HG03565 (cell line): ENCODE data around the gene IL32.
A peak's percentile ranks its signal among the peaks of the same experiment; 100 is the strongest.
"Not testable (repeated sequence)": the region's sequence is repeated elsewhere in the genome, so short reads cannot be mapped to it uniquely, and the experiment has no call there.

ENCODE experiments used
- ATAC-seq: cut with Tn5 transposase; IDR thresholded peaks from one replicate; pipeline ENCODE4 v1.9.1; 2021; ENCODE audit warnings: mild to moderate bottlenecking, moderate library complexity; ENCODE audit not compliant: unreplicated experiment

The IL32 gene

DNA sequence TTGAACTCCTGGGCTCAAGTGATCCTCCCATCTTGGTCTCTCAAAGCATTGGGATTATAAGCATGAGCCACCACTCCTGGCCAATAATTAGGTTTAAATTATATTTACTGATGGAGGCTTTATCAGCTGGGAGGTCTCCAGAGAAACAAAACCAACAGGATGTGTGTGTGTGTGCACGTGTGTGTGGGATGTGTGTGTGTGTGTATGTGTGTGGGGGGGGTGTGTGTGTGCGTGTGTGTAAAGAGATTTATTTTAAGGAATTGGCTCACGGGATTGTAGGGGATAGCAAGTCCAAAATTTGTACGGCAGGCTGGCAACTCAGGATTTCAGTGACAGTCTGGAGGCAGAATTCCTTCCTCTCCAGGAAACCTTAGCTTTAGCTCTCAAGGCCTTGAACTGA lies 14.4 kb upstream of the IL32 start:
- no peak for ATAC-seq

DNA sequence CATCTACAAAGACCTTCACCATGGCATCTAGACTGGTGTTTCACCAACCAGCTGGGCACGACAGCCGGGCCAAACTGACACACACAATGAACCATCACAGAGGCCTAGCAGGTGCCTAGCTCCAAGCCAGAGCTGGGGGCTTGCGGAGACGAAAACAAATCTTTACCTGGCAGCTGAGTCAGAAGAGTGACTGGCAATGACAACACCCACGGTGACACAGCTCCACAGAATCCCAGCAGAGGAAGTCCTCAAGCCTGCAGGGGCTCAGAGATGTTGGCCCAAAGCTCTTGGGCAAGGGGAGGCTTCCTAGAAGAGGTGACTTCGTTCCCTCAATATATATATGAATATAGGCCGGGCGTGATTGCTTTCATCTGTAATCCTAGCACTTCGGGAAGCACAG lies 13.9 kb upstream of the IL32 start:
- no peak for ATAC-seq

DNA sequence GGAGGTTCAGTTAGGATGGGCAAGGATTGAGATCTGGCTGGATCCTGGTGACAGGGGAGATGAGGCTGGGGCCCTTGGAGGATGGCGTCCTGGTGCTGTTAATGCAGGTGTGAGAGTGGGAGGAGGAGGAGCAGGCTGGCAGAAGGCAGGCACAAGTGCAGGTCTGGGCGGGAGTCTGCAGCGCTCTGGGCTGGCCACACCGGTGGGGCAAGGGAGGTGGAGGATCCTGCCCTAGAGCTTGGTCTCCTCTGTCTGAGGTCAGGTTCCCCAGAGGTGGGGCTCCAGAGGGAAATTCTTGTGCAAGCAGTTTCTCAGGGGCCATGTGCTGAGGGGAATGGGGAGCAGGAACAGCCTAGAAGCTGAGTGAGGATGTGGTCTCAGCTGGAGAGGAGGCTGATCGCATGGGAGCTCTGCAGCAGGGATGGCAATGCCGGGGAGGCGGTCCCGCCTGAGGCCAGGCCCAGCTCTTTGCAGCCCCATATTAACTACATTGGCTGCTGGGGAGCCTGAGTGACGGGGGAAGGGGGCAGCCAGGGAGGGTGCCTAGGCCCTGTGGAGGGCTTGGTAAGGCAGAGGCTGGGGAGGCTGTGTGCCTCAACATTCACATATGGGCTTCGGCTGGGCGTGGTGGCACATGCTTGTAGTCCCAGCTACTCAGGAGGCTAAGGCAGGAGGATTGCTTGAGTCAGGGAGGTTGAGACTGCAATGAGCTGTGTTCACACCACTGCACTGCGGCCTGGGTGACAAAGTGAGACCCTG lies 12.7 kb upstream of the IL32 start:
- not testable (repeated sequence) for ATAC-seq

DNA sequence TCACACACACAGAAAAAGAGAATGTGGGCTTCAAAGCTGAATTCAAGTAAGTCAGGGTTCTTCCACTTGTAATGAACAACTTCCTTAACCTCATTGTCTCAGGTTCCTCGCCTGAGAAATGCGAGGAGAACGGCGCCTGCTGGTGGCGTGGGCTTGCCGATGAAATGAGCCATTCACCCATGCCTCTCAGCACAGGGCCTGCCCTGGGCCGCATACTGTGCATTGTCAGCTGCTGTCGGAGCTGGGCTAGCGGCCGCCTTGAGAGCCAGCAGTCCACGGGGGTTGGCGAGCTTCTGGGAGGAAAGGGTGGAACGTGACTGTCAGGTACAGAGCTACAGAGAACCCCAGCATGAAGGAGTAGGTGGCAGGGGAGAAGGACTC lies 12.1 kb upstream of the IL32 start:
- ATAC-seq = not testable (repeated sequence)

DNA sequence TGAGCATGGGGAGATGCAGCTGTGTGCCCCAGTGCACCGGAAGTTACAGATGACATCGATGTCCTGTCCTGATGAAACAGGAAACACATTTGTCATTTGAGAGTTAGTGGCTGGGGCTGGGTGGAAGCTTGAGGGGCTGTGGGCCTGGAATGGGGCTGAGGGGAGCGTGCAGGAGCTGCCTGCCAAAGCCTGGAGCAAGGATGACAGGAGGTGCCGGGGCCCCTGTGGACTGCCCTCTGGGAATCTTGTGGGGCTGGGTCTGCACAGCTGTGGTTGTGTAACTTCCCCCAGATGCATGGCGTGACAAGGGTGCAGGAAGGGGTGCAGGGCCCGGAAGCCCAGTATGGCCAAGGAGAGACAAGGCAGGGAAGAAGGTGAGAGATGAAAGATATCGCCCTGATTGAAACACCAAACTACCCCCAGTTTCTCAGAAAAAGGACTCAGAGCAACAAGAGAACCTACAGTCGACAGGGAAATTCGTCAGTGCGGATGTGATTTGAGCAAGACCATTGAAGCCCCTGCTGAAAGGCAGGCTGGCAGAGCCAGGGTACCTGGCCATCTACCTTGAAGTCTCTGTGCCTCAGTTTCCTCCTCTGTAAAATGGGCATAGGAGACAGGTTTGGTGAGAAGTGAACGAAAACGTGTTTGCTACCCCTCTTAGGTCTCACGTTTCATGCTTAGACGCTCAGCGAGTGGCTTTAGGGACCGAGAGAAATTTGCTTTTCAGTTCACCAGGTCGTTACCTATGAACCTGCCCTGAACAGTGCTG lies 10.3 kb upstream of the IL32 start:
- ATAC-seq = no peak

DNA sequence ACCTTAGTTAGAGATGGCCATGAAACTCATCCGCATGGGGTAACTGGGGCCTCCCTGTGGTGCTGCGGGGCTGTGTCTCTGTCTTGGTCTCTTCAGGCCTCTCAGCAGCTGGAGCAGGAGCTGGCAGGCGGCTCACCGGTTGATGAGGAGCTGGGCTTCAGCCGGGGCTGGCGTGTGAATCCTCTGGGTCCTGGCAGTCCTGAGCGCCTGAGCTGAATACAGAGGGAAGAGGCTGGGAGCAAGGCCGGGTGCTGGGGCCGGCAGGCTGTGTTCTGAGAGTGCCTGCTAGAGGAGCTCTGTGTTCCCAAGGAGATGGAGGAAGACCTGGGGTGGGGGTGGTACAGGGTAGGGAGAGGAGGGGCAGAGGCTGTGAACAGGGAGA lies 9.7 kb upstream of the IL32 start:
- ATAC-seq = not testable (repeated sequence)

DNA sequence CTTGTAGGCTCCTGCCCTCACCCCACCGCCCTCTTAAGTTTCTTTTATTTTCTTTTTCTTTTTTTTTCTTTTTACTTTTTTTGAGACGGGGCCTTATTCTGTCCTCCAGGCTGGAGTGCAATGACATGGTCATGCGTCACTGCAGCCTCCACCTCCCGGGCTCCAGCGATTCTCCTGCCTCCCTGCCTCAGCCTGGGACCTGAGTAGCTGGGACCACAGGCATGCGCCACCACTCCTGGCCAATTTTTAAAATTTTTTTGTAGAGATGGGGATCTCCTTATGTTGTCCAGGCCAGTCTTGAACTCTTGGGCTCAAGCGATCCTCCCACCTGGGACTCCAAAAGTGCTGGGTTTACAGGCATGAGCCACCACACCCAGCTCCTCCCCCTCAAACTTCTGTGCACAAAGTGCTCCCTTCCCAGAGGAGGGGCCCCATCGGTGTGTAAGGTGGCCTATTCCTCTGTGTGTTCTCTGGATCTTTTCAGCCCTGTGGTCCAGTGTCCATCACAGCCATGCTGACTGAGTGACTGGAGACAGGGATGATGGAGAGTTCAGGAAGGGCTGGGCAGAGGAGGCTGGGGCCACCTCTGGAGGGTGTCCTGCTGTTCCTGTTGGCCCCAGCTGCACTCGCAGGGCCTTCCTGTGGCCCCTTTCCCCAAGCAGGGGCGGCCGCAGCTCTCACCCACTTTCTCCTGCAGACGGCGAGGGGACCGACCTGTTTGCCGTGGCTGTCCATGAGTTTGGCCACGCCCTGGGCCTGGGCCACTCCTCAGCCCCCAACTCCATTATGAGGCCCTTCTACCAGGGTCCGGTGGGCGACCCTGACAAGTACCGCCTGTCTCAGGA lies 8.9 kb upstream of the IL32 start:
- no peak for ATAC-seq

DNA sequence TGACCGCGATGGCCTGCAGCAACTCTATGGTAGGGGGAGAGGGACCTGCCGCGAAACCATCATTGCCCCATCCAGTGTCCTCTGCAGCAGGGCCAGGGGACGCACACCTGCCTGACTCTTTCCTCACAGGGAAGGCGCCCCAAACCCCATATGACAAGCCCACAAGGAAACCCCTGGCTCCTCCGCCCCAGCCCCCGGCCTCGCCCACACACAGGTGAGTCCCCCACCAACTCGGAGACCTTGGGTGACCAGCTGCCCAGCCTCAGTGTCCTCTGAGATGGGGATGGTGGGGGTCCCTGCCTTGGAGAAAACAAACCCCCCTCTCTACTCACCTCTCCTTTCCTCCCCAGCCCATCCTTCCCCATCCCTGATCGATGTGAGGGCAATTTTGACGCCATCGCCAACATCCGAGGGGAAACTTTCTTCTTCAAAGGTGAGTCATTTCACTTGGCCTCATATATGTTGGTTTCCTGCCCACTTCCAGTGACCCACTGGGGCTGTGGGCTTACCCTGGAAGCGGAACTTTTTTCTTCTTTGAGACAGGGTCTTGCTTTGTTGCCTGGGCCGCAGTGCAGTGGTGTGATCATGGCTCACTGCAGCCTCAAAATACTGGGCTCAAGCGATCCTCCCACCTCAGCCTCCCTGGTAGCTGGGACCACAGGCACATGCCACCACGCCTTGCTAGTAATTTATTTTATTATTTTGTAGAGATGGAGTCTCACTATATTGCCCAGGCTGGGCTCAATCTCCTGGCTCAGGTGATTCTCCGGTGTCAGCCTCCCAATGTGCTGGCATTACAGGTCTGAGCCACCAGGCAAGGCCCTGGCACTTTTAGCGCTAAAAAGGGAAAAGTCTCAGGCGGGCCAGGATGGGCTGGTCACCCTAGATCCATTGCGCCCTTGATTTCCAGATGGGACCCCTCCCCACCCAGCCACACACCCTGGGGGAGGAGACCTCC lies 8.0 kb upstream of the IL32 start:
- ATAC-seq = no peak

DNA sequence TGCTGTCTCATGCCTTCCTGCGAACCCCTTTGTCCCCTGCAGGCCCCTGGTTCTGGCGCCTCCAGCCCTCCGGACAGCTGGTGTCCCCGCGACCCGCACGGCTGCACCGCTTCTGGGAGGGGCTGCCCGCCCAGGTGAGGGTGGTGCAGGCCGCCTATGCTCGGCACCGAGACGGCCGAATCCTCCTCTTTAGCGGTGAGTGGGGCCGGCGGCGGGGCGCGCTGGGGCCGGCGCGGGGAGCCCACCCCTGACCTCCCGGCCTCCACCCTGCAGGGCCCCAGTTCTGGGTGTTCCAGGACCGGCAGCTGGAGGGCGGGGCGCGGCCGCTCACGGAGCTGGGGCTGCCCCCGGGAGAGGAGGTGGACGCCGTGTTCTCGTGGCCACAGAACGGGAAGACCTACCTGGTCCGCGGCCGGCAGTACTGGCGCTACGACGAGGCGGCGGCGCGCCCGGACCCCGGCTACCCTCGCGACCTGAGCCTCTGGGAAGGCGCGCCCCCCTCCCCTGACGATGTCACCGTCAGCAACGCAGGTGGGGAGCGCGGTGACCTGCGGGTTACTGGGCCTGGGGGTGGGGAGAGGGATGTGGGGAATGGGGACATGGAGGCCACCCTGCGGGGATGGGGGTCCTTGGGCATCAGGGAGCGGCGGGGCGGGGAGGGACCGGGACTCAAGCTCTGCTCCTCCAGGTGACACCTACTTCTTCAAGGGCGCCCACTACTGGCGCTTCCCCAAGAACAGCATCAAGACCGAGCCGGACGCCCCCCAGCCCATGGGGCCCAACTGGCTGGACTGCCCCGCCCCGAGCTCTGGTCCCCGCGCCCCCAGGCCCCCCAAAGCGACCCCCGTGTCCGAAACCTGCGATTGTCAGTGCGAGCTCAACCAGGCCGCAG lies 7.1 kb upstream of the IL32 start:
- ATAC-seq = no peak

DNA sequence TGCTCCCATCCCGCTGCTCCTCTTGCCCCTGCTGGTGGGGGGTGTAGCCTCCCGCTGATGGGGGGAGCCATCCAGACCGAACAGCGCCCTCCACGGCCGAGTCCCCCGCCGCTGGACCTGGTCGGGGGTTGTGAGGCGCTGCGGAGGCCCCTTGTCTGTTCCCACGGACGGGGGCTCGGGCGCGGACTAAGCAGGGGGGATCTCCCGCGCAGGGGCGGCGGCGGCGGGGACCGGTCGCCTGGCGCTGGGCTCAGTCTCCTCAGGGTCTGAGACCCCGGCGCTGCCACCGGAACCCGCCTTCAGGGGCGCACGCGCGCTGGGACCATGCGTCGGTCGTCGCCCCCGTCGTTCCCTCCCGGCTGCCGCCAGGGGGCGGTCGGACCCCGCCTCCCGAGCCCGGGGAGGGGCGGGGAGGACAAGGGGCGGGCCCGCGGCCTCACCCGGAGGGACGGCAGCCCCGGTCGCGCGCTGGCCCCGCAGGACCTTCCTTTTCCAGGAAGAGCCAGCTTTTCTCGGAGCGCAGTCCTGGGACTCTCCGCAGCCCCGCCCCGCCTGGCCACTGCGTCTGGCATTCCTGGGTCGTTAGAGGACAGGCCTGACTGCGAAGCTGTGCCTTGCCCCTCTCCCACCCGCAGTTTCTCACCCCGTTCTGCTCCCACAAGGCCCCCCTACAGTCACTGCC lies 6.3 kb upstream of the IL32 start:
- peak; percentile 86 for ATAC-seq

DNA sequence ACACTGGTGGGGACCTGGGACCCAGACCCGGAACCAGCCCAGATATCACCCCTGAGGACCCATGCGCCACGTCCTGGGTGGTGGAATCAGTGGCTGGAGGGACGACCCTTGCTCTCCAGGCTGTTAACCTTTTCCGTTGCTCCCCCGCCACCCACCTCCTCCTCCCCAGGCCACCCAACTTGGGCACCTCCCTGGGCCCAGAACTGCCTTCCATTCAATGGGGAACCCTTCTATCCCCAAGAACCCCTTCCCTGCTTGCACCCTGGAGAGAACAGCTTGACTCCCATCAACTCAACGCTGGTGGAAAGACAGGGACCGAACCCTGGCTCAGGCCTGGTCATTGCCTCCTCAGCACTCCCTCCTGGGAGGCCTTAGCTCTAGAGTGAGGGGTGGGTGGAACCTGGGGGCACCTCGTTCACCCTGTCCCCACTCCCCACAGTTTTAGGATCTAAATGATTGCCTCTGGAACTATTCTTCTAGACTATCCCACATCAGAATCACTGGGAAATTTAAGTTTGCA lies 5.7 kb upstream of the IL32 start:
- no peak for ATAC-seq

DNA sequence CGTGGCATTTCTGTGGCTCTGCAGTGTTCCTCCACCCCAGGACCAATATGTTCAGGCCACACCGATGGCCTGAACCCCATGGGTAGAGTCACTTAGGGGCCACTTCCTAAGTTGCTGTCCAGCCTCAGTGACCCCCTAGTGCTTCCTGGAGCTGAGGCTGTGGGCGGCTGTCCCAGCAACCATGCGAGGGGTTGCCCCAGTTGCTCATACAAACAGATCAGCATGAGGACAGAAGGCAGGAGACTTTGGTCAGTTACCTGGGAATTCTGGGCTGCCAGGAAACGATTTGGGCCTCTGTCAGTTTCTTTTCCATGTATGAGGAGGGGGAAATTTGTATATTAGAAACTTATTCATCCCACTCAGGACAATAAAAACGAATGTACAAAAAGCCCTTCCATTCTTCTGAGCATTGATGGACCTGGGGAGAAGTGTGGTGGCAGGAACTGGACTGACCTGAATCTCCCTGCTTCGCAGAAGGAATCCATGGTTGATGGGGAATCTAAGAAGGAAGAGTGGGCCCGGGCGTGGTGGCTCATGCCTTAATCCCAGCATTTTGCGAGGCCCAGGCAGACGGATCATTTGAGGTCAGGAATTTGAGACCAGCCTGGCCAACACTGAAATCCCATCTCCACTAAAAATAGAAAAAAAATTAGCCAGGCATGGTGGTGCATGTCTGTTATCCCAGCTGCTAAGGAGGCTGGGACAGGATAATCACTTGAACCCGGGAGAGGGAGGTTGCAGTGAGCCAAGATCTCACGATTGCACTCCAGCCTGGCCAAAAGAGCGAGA lies 4.9 kb upstream of the IL32 start:
- no peak for ATAC-seq

DNA sequence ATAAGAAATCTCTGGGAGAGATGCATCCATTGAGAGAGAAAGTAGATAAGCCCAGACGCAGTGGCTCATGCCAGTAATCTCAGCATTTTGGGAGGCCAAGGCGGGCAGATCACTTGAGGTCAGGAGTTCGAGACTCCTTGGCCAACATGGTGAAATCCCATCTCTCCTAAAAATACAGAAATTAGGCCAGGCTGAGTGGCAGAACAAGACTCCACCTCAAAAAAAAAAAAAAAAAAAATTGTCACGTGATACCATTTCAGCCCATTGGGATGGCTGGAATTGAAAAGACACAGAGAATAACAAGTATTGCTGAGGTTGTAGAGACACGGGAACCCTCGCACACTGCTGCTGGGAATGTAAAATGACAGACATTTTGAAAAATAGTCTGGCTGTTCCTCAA lies 2.9 kb upstream of the IL32 start:
- ATAC-seq = no peak

DNA sequence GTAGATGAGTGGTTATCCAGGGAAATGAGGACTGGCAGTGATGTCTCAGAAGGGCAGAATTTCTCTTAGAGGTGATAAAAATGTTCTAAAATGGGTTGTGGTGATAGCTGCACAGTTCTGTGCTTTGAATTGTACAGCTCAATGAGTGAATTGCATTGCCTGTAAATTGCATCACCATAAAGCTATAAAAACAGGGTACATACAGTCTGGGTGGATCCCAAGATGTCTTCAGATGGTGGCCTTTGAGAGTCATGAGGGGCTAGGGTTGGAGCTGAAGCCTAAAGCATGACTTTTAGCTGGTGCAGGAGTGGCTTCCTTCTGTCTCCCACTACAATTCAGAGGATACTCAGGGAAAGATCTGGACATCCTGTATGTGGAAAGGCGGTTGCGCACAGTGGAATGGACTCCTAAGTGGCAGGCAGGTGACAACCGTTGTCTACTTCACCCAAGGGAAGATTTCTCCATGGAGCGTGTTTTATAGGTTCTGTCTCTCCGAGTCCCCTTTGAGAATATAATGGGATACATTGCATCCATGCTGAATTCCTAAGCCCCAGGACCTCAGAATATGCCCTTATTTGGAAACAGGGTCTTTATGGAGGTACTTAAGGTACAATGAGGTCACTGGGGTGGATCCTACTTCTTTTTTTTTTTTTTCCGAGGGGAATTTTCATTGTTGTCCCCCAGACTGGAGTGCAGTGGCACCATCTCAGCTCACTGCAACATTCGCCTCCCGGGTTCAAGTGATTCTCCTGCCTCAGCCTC lies 1.6 kb upstream of the IL32 start:
- no peak for ATAC-seq

DNA sequence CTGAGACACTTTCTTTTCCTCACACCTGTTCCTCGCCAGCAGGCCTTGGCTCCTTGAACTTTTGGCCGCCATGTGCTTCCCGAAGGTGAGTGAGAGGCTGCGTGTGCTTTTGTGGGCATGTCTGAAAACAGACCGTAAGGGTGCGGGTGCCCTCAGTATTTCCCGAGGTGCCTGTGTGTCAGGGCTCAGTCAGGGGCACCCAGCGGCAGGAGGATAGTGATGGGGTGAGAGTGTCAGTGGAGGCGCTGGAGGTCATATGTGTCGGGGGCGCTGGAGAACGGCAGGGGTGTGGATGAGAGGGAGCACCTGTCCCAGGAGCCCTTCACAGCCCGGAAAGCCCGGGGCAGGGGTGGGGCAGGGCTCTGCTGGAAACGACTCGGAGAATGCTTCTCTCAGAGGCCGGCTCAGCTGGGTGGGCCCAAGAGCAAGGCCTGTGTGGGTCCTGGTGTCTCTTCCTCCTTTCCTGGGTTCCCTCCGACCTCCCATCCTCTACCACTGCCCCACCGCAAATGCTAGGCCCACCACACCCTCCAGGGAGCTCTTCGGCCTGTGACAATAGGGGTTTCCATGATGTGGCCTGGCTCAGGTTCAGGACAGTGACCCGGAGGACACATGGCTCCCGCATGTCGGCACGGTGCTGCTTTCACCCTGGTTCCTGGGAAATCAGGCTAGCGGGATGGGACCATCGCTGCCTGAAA lies 451 bp downstream of the IL32 start:
- ATAC-seq = no peak

DNA sequence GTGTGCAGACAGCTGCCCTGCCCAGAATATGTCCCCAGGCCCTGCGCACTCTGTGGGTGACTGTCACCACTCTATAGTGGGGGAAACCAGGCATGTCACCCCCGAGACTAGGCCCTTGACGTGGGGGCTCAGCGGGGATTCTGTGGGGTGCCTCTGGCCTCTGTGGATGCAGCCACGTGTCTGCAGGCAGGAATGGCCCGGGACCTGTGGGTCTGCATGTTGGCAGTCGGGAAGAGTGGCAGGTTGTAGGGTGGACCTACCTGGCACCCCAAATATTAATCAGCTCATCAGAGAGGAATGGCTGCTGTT lies 954 bp downstream of the IL32 start:
- ATAC-seq = no peak

DNA sequence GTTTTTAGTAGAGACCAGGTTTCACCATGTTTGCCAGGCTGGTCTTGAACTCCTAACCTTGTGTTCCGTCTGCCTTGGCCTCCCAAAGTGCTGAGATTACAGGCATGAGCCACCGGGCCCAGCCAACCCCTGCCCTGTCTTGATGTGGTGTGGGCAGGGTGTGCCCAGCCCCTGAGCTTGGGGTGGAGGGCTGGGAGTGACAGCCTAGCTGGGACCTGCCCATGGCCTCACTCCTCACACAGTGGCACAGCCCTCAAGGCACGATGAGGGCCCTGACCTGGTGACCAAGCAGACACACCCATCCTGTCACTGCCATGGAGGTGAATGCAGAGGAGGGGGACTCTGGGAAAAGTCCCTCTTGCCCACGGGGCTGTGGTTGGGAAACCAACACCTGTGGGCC lies 3.0 kb downstream of the IL32 start:
- no peak for ATAC-seq
